NCI-H1048 (cell line): ENCODE results near the gene DPP10.

Source experiments
- DNase-seq: peaks from one replicate; lab custom pipeline; 2025; lab: John Stamatoyannopoulos, UW

Gene DPP10

DNA sequence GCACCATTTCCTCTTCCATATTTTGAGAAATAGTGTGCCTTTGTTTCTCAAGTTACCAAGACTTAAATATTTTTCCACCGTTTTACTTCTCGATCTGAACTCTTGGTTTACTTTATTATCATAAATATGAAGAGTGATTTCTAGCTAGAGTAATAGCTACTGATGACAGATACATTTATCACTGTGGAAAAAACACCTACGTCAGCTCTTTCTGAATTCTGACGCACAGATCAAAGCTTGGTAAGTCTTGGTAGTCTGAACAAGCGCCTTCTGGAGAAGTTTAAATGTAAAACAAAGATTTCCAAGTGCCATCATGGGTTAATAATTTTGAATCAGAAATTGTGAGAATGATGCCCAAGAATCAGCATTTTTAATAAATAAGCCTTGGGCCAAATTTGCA is 367.7 kb downstream of the DPP10 start:
- no peak for DNase-seq

DNA sequence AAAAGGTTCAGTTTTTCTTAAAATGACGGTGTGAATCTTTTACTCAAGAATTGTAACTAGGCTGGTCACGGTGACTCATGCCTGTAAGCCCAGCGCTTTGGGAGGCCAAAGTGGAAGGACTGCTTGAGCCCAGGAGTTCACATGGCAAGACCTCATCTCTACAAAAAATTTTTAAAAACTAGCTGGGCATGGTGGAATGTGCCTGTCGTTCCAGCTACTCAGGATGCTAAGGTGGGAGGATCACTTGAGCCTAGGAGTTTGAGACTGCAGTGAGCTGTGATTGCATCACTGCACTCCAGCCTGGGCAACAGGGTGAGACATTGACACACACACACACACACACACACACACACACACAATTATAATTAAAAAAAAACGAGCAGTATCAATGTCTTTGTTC is 369.8 kb downstream of the DPP10 start:
- DNase-seq: no peak

DNA sequence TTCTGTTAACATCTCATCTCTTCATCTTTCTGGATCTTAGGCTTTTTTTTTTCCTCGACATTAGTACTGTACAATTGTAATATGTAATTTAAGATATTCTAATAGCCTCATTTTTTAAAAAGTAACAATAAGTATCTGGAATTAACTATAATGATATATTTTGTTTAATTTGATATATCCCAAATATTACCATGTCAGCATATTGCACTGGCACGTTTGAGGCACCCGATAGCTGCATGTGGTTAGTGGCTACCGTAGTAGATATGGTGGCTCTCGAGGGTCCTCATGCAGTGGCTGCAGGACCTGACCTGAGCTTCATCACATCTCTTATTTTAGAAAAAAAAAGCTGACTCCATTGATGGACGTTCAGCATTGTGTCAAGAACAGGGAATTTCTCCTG is 371.9 kb downstream of the DPP10 start:
- no peak for DNase-seq

DNA sequence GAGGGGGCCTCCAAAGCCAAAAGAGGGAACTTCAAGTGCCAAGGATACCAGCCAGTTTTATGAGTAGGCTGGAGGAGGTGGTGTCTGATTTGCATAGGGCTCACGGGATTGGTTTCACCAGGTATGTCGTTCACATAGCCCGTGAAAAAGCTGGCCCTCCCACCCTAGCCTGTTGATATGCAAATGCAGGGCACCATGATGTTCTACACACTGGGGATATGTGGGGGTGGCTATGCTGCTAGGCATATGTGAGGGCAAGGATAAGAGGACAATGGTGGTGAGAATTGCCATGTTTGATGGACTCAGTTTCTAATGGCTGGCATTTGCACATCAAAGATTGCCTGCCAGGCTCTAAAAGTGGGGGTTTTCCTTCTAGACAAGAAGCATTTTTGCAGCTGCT is 378.6 kb downstream of the DPP10 start:
- DNase-seq: no peak

DNA sequence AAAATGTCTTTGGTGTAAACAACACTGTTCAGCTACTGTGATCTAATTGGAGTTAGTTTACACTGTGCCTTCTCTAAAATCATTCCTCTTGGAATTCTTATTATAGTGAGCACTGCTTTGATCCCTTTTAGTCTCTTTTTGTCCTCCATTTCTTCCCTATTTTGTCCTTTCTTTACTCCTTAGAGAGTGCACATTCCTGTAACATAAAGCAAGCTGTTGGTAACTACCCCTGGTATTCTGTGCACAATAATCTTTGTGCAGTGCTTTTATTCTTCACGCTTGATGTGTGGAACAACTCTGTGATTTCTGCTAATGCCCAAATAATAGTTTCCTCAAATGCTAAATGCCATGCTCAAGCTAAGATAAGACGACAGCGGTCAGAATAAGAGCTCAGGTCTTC is 401.5 kb downstream of the DPP10 start:
- DNase-seq: no peak

DNA sequence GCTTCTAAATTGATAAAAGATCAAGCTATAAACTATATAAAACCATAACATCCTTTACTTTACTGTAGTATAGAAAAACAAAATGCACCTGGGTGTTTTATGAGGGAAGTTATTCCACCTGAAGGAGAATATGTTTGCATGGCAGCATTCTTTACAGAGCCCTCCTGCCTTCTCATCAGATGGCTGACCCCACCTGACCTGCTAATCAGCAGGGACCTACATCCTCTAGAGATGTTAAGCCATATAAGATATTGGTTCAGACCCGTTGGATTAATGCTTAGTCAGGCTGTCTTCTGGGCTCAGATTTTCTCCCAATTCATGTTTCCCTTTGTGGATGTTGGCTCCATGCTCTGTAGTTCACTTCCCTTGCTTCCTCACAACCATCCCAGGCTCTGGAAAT is 414.8 kb downstream of the DPP10 start:
- no peak for DNase-seq

DNA sequence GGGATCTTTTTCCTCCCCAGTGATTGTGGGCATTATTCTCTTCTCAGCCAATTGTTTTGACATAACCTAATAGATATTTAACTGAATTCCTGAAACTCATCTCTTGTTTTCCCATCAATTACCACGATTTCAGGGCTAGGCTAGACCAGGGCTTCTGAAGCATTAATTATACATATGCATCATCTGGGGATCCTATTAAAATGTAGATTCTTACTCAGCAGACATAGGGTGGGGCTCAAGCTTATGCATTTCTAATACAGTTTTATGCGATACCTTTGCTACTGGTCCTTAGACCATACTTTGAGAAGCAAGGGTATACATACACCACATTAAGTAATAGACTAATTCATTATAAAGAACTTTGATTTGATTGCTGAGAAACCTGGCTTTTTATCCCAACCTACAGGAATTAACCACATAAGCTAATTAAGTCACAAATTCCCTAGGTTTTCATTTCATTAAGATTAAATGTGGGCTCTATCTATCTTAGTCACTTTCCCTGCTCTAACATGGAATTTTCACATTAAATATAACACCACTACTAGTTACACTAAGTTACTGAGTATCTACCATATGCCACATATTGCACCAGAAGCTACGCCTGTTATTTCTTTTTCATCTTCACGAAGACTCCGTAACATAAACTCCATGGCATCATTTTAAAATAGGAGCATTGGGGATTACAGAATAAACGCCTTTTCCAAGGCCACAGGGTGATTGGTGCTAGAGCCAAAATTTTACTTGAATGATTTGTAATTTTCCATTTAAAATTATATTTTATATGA is 417.5 kb downstream of the DPP10 start:
- no peak for DNase-seq

DNA sequence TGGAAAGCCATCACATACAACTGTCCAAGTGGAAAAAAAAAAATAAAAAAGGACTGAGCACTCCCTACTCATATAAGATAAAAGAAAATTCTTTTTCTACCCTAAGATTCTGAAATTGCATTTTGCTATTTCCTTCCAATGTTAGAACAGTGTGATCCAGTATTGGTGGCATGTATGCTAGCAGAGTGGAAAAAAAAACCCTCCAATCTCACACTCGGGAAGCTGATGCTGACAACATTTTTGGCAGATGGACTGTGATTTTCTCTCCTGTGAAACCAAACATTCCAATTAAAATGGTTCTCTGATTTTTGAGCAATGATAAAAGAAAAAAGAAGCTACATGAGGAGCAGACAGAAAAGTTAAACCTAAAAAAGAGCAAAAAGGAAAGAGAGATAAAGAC is 419.8 kb downstream of the DPP10 start:
- no peak for DNase-seq

DNA sequence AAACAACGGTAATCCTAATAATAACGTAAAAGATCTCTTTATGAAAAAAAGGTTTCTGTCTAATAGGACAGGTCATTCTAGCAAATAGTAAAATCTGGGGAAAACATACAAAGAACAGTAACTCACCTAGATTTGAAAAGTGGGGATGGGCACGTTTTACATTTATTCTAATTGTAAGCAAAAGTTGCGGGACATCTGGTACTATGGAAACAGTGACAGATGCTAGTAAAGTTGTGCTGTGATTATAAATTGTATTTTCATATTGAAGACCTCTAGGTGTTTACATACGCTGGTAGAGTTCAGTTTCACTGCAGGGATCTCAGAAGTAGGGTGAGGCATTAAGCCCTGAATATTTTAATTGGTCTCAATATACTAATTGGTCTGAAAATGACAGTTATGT is 422.5 kb downstream of the DPP10 start:
- no peak for DNase-seq

DNA sequence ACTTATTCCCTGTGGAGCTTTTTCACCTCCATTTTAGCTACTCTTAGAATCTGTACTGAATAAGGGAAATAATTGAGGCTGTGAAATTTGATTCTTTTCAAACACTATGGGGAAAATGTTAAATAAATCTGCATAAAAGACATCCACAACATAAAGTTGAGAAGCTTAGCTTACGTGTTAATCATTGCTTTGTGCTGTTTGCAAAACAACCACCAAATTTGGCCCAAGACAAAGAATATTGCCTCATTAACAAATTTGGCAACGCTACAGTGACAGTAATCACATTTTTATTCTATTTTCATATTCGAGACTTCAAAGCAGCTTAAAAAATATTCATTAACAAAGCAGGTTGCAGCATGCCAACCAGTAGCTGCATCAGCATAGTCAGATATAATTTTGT is 437.6 kb downstream of the DPP10 start:
- DNase-seq: no peak

DNA sequence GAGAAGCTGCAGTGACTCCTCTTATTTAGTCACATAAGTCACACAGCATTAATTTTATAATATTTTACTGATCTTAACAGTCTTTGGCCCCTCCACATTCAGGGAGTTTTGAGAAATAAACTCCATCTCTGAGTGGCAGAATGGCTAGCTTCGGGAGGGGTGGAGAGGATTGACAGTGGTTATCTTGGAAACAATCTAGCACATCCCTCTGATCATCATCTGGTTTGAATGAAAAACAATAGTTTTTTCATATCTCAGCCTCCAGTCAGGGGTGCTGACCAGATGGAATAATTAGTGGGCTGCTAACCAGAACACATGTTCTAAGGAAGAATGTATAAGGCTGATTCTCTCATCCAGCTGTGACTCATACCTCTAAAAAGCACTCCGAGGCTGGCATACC is 477.5 kb downstream of the DPP10 start:
- DNase-seq: no peak

DNA sequence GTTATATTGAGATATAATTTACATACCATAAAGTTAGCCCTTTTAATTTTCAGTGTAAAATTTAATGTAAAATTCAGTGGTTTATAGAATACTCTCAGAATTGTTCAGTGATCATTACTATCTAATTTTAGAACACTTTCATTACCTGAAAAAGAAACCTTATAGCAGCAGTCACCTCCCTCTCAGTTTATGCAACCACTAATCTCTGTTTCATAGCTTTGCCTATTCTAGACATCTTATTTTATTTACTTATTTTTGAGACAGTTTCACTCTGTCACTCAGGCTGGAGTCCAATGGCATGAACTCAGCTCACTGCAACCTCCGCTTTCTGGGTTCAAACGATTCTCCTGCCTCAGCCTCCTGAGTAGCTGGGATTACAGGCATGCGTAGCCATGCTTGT is 479.6 kb downstream of the DPP10 start:
- DNase-seq: no peak

DNA sequence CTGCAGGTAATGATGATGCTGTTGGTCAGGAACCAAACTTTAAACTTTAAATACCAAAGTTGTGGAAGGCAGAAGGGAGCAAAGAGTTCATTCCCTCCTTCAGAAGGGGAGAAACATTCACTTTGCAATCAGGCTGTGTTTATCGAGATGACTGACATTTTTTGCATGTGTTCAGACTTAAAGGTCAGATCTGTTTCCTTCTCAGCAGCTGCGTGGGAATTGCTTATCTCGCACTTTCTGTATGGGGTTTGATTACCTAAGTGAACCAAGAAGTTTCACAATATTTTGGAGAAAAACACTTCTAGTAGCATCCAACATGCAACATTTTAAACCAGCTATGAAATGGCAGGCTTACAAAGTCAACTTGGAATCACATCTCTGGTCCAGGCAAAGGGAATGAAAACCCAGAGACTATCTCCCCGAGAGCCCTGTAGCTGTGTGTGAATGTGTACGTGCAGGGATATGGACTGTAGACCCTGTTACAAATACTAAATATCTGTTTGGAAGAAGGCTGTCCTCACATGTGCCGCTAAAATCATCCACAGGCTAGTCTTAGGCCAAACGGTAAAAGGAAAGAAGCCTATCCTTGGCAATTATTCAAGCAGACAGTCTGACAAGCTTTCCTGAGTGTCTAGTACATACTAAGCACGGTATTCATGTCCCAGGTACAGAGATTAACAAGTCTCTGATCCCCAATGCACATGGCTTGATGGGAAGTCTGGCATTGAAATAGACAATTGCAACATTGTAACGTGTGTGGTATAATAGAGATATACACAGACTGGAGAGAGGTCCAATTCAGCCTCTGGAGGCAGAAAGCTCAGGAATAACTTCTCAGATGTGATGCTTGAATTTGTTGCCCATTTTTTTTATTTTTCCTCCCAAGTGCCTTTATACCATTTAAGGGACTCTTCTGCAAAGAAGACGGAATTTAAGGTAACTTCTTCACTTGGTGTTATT is 483.1 kb downstream of the DPP10 start:
- no peak for DNase-seq

DNA sequence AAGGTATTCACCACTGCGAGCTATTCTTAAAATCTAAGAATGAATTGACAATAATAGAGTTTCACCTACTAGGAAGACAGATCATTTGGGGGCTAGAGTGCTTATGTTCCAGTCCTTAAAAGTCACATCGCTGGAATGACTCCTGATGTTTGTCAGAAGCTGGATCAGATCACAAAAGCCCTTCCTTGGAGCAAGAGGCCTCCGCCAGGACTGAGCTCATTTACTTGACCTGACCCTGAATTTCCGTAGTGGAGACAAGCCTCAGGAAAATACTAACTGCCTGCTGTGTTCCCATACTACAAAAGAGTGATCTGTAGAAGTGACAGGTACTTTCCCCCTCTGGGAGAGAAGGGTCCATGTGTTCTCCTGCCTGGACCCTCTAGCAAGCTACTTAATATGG is 483.9 kb downstream of the DPP10 start:
- no peak for DNase-seq

DNA sequence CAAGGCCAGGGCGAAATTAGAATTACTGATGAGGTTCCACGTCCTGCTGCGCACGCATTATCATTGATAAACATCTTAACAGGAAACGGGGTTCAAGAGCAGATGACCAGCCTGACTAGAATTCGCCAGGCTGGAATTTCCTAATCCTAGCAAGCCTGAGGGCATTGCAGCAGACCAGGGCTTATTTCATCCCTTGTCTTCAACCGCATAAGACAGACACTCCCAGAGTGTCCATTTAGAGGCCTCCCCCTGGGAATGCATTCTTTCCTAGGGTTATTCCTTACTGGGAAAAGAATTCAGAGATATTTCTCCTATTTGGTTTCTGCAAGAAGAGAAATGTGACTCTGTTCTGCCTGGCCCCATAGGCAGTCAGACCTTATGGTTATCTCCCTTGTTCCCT is 486.8 kb downstream of the DPP10 start:
- DNase-seq: no peak

DNA sequence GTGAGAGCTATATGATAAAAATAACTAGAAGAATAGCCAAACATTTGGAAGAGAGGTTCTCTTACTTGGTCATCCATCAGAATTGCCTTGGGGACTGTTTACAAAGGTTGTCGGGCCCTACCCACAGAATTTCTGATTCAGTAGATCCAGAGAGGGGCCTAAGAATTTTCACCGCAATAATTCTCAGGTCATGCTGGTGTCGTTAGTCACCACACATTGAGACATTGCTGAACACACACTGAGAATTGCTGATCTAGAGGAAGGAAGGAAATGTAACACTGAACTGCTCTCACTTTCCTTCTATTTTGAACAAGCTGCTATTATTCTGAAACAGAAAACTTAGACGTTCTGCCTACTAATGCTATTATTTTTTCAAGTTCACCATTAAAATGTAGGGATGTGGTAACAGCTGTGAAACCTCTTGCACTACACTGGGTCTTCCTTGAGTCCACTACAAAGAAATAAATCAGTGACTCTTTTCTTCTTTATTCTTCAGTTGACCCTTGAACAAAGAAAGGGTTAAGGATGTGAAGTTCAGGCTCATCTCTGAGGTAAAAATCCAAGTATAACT is 491.3 kb downstream of the DPP10 start:
- no peak for DNase-seq

DNA sequence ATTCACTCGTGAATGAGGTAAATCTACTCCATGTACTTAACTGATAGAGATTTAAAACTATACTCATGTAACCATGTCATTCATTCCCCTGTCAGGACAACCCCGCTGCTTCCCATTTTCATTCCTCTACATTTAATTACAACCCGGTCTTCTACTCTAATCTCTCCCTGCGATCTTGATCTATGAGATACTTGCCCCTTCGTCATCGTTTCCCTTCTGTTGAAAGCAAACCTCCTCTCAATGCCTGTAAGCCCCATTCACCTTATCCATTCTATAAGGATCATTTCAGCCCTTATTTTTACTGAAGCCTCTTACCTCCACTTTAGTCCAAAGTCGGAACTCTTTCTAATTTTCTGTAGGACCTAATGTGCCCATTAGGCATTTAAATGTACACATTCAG is 492.6 kb downstream of the DPP10 start:
- no peak for DNase-seq

DNA sequence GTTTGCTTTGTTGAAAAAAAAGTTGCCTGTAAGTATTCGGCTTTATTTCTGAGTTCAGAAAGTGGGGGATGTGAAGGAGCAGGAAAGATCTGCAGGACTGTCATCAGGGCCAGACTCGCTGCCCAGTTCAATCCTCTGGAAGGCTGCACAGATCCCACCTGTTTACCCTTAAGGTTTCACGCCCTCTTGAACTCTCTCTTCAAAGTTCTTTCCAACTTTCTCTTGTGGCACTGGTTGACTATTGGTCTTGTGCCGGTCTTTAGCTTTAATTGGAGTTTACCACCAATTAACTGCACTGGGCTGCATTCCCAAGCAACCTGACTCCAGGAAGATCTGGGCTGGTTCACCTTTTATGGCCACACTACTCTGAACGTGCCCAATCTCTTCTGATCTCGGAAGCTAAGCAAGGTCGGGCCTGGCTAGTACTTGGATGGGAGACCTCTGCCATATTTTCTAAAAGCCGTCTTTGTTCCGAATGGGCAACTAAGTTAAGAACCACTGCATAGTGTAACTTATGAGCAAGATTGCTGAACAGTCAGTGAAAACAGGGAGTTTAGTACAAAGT is 495.0 kb downstream of the DPP10 start:
- no peak for DNase-seq

DNA sequence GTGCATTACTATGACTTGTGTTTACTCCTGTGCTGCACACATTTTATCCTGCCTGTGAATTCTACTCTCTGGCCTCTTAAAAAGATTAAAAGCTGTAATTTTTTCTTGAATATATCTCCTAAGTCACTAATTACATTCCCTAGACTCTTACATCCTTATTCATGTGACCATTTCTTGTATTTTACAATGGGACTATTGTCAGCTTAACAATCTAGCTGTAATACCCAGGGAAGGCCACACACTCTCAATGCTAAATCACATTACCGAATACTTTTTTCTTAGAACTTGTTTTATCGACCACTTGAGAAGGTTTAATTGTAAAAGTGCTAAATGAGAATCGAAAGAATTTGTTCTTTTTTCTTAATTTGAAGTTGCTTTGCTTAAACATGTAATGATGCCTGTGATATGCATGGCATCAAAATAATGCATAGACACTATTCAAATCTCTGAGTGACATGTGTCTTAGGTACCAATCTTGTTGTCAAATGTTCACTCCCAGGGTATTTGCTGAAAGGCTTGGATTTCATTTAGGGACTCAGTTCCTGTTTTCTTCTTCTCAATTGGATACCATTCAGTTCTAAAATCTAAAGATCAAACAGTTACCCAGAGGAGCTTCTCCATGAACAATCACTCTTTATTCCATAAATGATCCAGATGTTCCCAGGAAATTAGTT is 498.5 kb downstream of the DPP10 start:
- no peak for DNase-seq

DNA sequence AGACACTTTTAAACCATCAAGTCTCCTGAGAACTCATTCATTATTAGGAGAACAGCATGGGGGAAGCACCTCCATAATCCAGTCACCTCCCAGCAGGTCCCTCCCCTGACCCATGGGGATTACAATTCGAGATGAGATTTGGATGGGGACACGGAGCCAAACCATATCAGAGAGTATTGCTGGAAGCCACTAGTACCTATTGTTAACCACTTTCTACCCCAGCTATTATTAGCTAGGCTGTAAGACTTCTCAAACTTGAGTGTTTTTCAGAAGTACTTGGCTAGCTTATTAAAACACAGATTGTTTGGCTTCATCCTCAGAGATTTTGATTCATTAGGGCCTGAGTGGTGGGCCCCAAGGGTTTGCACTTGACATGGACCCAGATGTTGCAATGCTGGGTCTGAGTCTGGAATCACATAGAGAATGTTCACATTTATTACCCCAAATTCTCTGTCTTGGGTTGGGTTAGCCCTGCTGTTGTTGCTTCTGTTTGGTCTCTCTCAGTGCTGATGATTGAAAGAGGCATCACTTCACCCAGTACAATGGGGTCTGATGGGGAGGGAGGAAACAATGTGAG is 506.9 kb downstream of the DPP10 start:
- no peak for DNase-seq

DNA sequence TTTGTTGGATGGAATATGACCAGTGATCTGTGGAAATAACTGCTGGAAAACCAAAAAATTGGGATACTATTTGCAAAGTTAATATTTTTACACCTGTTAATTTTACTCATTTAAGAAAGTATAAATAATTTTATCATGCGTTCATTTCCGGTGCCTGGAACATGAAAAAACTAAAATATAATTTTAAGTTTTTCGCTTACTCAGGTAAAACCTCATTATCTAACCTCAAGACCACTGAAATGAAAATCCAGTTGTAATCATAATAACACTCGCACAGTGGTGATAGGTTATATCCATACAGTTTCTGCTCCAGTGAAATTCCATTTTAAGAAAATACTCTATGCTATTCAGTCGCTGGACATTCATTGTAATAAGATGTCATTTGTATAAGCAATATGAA is 517.9 kb downstream of the DPP10 start:
- no peak for DNase-seq

DNA sequence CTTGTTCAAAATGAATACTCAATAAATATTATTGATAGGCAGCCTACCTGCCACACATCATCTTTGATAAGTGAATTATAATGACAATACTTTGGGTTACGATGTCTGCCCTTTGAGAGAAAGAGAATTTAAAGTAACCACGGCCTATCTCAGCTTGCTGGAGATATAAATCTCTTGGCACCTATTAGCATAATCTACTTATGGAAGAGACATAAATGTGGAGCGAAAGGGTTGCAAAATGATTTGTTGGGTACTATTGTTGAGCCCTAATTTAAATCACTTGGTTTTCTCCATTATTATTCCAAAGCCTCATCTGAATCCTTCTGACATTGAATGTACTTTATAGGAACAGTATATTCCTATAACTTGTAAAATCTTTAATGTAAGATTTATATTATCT is 520.1 kb downstream of the DPP10 start:
- DNase-seq: no peak
